Stimulated activated CD8-positive, alpha-beta memory T cell treated with anti-CD3 and anti-CD28 coated beads, Interleukin-4, amount 100 ng/mL, for 24 hours (primary cell): ENCODE measurements around the gene TNS1.

Source experiments
- DNase-seq: peaks from one replicate; pipeline ENCODE4 v3.0.0-alpha.2; 2020; ENCODE audit warnings: low read depth

TNS1 gene

DNA sequence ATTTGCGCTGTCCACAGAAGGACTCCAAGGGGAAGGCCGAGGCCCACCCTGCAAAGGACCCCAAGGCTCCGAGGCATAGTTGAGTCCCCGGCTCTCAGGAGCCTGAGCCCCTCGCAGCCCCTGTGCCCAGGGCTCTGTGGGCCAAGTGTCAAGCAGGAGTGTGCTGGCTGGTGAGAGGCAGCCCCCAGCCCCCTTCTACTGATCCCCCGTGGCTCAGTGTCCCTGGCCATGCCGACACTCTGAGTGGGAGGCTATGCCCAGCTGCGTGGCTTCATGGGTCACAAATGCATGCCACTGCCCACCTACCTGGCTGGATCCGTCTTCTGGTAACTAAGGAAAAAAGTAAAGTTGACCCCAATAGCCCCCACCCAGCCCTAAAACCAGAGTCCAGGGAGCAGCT lies 172.7 kb downstream of the TNS1 start:
- DNase-seq = no peak

DNA sequence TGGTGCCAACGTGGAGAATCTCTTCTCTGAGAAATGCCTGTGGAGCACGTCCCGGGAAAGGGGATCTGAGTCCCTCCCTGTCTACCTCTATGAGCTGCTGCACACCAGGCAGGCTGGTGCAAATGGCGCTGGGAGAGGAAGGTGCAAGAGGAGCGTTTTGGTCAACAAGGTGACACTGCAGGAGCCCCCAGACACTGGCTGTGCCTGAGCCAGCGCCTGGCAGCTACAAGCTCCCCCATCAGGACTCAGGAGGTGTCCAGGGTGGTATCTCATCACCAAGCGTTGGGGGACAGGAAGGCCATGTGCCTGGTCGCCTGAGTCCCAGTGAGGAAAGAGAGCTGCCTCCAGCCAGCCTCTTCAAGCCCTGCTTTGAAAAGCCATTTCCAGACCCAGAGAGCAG lies 173.4 kb downstream of the TNS1 start:
- DNase-seq = no peak

DNA sequence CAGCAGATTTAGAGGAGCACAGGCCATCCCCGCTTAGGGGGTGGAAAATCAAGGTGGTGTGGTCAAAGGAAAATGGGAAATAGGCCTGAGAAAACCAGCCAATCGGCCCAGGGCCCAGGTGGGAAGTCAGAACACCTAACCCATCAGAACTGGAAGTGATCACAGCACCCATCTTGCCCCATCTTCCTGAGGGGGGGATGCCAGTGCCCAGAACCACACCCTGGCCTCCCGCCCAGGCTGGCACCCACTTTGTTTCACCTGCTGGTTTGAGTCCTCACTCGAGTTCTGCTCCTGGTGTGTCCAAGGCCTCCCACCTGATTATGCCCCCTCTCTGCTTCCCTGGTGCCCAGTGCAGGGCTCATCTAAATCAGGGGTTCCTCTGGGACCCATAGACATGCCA lies 174.5 kb downstream of the TNS1 start:
- DNase-seq = no peak

DNA sequence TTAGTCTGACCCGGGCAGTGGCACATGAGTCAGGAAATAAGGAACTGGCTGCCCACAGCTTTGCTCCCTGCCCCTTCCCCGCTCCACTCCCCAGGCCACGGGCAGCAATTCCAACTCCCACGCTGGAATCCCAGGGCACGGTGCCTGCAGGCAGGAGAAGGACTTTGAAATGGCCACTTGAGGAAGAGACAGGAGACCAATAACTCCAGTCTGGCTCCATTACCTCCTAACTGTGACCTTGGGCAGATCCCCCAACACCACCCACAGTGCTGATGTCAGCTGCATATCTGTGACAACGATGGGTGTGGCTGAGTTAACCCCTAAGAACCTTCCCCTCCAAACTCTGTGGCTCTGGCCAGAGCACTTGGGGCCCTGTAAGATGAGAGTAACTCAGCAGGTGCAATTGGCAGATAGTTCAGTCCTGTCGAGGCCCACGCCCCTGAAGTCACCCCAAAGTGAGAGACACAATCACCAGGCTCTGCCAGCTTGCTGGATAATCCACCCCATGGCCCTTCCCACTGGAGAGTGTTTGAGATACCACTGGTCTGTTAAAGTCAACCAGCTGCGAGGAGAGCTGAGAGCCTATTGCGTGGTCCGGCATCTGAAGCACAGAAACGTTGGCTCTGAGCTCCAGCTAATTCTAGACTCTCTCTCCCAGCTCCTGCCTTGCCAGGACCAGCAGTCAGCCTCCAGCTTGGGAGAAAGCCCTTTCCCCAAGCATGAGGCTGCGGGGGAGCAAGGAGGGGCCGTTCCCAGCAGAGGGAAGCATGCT lies 175.2 kb downstream of the TNS1 start:
- DNase-seq = no peak

DNA sequence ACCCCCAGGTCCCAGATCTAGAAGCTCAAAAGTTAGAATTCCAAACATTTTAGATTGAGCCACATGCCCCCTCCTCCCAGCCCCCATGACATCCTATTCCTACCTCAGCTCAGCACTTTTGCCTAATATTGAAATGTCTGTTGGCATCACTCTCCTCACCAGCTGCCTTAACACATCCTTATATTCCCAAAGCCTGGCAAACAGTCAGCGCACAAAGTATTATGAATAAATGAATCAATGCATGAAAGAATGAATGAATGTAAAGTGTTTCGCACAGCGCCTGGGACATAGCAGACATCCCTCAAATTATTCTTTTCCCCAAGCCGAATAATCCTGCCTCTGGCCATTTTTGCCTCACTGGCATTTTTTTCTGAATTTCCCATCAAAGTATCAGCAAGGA lies 175.8 kb downstream of the TNS1 start:
- no peak for DNase-seq

DNA sequence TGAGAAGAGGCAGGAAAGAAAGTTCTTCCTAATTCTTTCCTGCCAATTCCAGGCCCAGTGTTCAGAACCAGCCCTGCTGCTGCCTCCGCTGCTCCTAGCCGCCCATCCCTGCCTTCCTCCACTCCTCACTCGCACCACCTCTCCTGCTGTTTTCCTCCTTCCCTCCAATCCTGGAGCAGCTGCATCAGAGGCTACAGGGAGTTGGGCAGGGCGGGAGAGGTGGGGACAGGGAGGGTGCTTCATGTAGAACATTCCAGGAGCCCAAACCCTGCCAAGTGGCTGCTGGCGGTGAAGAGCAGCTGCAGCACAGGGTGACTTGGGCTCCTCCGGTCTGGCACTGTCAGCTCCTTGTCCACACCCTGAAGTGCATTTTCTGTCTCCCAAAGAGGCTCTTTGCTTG lies 176.3 kb downstream of the TNS1 start:
- no peak for DNase-seq

DNA sequence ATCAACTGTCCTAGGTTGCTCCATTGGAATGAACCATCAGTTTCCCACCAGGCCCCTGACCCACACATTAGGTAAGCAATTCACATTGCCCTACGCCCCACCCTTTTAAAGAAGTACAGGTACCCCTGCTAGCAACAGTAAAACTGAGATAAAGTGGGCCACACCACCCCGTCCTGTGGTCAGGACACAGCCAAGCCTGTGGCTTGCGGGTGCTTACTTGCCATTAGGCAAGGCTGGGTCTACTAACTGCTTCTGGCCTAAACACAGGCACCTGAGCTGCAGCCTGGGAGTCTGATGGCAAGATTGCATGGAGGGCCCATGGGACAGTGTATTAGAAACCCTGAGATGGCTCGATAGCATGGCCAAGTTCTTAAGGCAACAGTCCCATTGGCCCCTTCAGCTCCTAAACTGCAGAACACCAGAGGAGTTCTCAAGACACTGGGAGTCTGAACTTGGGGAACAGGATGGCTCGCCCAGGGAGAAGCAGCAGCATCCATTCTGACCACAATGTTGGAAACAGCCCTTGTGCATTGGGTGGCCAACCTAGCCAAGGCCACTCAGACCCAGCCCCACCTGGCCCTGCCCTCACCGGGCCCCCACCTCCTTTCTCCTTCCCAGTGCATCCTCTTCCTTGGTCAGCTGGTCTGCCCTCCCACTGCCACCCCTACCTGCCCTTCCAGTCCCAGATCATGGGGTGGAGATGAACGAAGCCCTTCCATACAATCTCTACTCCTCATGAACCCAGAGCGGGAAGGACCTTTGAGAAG lies 177.1 kb downstream of the TNS1 start:
- no peak for DNase-seq

DNA sequence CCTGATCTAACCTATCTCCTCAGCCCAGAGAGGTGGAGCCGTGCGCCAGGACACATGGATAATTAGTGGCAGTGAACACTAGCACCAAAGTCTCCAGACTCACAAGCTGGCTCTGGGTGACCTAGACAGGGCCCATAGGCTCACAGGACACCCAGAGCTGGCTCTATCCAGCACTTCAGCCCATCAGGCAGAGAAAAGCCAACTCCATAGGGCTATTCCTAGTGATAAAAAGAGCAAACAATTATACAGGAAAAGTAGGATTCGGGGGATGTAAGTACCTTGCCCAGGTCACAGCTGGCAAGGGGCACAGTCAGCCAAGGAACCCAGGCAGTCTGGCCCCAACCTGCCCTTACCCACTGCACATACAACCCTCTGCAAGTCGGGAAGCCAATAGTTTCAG lies 178.6 kb downstream of the TNS1 start:
- DNase-seq = no peak

DNA sequence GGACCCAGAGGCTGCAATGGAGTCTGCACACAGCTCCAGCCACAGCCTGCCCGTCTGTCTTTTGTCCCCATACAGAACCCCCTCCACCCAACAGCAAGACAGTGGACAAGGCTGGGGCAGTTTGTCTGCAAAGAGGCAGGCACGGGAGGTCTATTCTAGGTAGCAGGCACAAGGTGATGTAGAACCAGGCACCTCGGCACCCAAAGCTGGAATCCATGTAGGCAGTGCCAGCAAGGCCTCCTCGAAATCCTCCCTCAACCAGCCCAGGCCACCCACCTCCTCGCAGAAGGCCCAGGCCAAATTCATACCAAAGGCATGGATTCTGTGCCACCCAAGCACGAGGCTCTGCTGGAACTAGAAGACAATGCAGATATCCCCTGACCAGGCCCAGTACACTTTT lies 179.2 kb downstream of the TNS1 start:
- DNase-seq = no peak

DNA sequence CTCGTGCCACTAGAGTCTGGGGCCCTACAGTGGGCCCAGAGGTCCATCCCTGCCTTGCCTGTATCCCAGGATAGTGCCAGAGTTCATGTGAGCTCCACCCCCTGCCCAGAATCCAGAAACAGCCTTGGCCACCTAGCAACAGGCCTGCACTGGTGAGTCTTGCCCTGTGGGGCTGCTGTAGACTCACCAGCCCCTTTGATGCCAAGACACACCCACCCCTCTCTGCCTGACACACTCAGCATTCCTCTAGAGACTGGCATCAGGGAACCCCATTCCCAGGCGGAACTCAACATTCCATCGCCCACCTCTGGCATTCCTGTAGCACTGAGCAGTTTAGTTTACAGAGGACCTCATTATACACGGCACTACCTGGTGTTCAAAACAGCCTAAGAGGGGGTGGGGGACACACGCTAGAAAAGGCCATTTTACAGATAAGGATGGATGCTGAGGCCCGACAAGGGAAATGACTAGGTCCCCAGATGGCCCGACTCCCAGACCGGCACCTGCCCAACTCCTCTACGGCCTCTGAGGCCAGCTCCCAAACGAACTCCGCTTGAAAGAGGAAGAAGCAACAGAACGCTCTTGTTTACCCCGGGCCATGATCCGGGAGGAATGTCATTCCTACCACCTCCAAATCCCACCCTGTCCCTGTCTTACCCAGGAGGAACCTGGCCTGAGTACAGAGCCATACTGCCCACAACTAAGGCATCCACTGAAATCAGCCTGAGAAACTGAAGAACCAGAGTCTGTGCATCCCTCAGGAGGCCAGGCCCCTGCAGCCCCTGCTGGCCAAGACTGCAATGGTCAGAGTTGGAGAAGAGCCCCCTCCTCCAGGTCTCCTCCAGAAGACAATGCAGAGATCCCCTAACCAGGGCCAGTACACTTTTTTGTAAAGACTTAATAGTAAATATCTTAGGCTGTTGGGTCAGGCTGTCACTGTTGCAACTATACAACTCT lies 180.2 kb downstream of the TNS1 start:
- no peak for DNase-seq

DNA sequence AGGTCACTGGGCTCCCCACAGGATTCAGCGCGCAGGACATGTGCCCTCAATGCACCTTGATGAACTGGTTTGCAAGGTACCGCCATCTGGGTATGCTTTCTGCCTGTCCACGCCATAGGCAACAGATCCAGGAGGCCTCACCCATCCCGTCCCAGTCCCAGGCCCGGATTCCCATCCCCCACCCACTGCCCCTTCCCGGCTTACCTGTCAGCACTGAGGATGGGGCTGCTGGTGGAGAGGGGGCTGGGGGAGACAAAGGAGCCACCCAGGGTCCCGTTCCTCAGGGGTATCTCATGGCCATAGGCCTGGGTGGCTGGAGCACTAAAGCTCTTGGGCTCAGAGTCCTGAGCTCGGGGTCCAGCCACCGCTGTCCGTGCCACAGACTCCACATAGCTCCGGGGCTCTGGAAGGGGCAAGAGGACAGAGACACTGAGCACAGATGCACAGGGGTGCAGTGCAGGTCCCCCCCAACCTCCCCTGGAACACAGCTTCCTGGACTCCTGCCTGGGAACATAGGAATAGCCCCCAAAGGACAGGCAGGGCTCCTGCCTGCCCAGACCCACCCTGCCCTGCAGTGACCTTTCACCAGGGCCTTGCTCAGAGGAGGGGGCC lies 181.2 kb downstream of the TNS1 start:
- no peak for DNase-seq

DNA sequence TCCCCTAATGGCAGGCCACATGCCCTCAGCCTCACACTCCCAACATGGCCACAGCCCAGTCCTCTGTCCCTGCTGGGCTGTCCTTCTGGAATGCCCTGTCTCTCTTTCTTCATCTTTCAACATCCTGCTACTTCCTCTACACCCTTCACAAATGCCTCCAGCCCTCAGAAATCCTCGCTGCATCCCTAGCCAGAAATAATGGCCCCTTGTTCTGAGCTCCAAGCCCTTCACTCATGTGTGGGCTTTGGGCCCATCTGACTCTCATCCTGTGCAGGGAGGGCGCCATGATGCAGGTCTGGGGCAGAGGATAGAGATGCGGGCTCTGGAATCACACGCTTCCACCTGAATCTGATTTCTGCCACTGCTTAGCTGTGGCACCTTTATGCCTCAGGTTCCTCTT lies 181.9 kb downstream of the TNS1 start:
- no peak for DNase-seq

DNA sequence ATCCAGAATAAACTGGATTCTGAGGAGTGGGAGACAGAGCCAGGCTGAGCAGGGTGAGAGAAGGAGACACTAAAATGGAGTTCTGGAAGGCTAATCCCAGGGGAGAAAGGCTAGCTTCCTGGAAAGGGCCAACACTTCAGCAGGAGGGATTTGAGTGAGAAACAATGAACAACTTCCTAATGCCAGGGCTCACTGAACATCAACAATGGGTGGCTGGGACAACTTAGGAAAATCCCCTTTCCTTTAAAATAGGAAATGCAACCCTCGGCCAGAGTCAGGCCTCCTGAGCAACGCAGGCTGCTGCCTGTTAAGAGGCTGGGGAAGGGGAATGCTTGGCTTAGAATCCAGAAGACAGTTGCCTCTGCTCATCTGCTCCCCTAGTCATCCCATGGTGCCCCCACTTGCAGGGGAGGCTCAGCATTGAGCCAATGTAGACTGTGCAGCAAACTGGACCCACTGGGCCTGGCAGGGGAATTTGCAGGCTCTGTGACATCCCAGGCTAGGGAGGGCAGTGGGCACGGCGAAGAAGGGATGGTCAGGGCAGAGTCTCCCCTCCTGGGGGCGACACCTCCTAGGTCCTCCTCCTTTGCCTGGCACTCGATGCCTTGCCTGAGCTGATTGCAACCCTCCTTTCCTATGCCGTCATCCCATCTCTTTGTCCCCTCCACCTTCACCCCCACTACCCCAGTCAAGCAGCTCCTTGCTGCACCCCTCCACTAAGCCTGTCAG lies 182.5 kb downstream of the TNS1 start:
- DNase-seq = no peak

DNA sequence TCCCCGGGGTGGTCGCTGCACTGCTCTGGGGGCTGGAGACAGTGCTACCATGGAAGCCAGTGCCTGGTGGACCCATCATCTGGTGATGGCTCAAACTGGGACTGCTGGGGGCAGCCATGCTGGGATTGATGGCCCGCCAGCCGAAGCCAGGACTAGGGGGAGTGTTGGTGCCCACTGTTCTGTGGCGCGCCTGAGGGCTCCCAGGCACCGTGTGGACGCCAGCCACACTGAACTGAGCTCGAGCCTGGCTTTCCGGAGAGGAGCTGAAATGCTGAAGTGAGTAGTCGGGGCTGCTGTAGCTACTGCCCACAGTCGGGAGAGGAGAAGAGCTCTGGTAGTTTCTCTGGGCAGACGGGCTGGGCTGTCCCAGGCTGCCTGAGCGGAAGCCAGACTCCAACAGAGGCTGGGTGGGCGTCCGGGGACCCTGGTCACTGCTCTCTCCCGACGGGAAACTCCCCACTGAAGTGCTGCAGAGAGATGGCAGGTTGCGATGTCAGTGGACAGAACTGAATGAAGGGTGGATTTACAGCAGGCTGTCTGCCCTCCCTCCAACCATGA lies 184.4 kb downstream of the TNS1 start:
- DNase-seq = no peak

DNA sequence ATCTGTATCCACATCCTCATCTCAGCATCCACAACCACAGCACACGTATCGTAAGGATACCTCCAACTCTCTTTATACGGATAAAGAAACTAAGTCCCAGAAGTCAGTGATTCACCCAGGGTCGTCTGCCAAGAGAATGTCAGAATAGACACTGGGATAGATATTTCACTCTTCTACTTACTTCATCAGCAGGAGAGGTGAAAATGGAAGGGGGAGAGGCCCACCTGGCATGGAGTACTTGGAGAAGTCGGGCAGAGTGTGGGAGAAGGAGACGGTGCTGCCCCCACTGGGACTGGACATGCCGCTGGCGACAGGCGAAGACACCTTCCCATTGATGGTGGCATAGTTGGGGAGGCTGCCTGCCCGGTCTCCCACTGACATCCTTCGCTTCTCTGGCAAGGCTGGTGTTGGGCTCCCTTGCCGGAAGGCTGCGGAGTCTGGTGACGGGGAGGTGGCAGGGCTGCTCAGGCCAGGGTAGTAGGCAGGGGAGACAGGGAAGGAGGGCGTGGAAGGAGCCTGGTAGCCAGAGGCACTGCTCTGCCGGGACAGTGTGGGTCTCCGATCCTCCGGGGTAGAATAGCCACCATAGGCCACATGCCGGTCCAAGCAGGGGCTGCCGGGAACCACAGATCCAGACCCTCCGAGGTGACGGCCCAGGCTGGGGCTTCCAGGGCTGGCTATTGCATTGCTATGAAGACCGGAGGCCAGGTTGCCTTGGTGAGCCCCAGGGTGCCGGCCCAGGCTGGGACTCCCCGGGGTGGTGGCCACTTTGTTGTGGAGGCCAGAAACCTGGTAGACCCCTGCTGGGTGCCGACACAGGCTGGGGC lies 185.1 kb downstream of the TNS1 start:
- no peak for DNase-seq

DNA sequence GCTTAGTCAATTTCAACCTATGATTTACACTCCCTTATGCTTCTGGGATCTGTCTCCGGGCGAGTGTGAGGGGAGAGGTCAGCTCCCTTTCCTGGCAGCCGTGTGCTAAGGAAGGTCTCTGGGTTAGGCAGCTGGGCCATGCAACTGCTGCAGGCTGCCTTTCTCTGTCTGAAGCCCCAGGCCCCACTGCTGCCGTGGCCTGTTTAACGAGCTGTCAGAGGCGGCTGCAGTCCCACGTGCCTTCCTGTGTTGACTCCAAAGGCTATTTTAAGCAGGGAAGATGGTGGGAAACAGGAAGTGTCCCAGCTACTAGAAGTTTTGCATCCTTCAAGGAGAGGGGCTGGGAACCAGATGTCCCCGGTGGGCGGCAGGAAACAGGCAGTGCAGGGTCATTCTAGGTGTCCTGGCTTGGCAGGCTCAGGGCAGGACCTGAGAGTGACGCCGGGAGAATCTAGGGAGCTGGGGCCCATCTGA lies 186.4 kb downstream of the TNS1 start:
- DNase-seq = no peak

DNA sequence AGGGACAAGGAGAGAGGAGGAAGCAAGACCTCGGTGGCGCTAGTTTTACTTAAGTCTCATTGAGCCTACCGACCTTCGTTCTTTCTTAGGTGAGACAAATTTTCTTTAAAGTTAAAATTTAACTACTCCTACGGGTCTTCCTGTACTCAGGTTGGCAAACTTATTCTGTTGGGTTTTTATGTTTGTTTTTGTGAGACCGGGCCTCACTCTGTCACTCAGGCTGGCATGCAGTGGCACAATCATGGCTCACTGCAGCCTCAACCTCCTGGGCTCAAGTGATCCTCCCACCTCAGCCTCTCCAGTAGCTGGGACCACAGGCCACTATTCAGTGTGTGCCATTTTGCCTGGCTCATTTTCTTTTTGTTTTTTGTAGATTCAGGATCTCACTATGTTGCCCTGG lies 189.0 kb downstream of the TNS1 start:
- DNase-seq = no peak

DNA sequence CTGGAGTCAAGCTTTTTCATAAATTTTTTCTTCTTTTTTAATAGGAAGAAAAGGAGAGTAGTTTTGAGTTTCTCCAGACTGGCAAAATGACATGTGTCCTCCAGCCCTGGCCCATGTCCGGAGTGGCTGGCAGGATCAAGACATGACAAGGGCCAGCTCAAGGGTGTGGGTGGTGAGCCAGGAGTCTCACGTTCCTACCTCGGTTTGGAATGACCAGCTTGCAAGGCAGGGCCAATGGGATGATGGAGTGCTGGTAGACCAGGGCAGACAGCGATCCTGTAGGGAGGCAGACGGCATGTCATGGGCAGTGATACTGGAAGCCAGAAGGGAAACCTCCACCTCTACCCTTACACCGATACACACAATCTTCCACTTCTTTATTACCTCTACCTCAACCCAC lies 190.6 kb downstream of the TNS1 start:
- no peak for DNase-seq

DNA sequence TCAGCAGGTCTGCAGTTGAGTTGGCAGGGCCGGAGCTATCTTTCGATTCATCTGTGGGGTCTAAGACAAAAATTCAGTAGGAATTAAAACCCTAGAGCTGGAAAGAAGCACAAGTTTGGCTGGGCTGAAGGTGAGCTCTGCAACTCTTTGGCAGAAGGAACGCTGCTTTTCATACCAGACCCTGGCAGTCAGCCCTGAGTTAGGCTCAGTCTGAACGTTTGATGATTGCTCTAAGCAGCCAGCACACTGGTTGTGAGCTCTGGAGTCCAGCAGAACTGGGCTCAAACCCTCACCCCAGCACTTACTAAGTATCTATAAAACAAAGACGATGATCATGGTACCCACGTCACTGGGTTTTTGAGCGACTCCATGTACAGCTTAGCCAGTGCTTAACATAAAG lies 192.5 kb downstream of the TNS1 start:
- DNase-seq = no peak

DNA sequence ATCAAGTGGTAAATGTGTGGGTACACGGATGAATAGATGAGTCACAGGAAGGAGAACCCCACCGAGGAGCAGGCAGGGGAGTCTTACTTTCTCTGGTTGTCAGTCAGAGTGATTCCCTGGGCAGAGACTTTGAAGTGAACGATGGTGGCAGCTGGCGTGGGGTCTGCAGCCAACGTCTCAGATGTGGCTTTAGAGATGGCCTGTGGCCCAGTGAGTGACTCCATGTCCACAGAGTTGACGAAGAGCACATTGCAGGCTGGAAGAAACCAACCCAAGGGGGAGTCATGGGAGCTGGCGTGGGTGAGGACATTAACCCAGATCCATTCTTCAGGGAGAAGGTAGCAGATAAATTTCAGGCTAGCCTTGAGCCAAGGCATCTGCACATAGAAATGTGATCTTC lies 193.1 kb downstream of the TNS1 start:
- no peak for DNase-seq
